GM19397 (cell line): ENCODE measurements around the gene NPEPL1.
A peak's percentile ranks its signal among the peaks of the same experiment; 100 is the strongest.

Source experiments
- ATAC-seq: cut with Tn5 transposase; IDR thresholded peaks from one replicate; pipeline ENCODE4 v1.9.1; 2021; ENCODE audit warnings: mild to moderate bottlenecking, moderate library complexity; ENCODE audit not compliant: unreplicated experiment

NPEPL1 gene

DNA sequence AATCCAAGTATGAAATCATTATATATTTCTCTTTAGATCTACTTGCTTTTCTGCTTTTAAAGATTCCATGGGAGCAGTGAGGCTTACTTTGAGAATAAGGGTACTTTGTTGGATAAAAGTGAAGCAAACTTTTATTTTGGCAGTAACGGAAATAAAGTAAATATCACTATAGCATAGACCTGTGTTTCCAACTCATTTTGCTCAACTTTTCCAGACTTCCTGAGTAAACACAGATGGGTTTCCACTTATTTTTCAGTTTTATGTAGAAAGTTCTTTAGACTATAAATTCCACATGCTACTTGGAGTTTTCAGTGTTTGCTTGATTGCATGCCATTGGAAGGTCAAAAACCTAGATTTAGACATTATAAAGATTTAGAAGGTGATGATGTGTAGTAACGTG is 35.3 kb upstream of the NPEPL1 start:
- no peak for ATAC-seq

DNA sequence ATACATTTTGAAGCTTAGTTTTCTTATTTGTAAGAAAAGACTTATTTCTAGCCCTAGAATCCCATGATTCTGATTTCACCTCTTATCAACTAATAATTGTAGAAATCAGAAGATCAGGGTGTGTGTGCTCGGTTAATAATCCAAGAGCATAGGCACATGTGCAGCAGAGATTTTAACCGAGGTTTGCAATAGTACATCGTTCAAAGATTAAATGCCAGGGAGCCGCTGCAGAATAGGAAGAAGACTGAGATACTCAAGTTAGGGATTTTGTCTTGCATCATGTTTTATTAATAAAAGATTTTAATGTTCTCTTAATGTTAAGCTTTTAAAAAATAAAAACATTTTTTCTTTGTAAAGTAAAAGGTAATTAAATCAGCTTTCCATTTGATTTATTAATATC is 34.6 kb upstream of the NPEPL1 start:
- ATAC-seq = no peak

DNA sequence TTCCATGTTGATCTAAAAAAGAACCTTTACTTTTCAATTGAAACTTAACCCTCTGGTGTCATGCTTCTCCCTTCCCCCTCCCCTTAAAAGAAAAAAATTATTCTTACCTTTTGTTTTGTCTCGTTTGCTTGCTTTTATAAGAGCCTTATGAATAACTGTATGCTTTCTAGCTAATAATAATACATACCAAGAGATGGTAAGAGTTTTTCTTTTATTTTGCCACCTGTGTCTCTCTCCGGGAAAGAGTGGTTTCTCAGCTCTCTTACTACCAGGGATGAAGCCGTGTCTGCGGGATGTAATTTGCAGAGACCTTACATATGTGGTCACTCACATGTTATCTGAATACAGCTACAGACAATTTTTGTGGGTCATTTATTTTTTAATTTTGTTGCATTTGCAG is 33.8 kb upstream of the NPEPL1 start:
- no peak for ATAC-seq

- ATAC-seq = no peak
Observed at GRCh38 chr20:58659841-58660240, 32.8 kb upstream of the NPEPL1 start.

- ATAC-seq = no peak
Observed at GRCh38 chr20:58660855-58661597, 31.6 kb upstream of the NPEPL1 start.

GRCh38 chr20:58661598-58662473 is 30.8 kb upstream of the NPEPL1 start:
- no peak for ATAC-seq

DNA sequence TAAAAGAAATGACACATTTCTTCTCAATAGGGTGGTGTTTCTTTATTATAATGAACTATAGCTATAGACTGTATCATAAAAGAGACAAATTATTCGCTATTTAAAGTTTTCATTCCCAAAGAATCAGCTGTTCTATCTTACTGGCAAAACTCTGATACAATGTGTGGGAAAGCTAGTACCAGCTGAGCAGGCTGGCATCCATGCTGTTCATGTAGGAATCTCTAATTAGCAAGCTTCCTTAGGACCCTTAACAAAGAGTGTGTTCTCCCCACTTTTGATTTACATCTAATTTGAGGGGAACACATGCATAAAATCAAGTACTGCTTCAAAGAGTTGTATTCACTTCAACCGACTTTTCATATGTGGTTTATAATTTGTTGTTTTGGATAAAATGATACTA is 28.3 kb upstream of the NPEPL1 start:
- ATAC-seq = no peak

- no peak for ATAC-seq
Observed at GRCh38 chr20:58664883-58665282, 27.7 kb upstream of the NPEPL1 start.

- no peak for ATAC-seq
Observed at GRCh38 chr20:58665606-58666005, 27.0 kb upstream of the NPEPL1 start.

GRCh38 chr20:58666702-58667101 is 25.9 kb upstream of the NPEPL1 start:
- no peak for ATAC-seq

DNA sequence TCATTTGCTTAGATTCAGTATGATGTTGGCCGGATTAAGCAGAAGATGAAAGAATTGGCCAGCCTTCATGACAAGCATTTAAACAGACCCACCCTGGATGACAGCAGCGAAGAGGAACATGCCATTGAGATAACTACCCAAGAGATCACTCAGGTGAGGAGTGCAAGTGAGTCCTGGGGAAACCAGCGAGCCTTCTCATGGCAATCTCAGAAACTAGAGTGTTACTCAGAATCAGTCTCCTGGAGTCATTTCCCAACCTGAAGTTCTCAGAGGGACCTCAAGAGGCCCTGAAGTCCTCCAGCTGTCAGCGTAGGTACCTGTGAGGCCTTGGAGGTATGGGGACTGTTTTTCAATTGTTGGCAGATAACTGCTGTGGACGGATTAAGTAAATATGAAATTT is 24.6 kb upstream of the NPEPL1 start:
- ATAC-seq = no peak

DNA sequence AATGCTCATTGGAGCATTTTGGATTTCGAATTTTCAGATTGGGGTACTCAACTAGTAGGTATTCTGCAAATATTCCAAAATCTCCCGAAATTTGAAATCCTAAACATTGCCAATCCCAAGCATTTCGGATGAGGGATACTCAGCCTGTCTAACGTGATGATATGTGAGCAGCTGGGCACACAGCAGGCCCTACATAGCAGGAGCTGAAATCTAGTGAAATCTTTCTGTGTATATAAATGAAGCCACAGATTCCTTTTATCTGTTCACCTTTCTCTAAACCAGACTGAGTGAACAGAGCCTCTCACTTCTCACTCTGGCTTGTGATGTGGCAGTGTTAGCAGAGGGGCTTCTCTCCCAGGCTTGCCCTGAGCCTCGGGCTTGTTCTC is 23.7 kb upstream of the NPEPL1 start:
- no peak for ATAC-seq

DNA sequence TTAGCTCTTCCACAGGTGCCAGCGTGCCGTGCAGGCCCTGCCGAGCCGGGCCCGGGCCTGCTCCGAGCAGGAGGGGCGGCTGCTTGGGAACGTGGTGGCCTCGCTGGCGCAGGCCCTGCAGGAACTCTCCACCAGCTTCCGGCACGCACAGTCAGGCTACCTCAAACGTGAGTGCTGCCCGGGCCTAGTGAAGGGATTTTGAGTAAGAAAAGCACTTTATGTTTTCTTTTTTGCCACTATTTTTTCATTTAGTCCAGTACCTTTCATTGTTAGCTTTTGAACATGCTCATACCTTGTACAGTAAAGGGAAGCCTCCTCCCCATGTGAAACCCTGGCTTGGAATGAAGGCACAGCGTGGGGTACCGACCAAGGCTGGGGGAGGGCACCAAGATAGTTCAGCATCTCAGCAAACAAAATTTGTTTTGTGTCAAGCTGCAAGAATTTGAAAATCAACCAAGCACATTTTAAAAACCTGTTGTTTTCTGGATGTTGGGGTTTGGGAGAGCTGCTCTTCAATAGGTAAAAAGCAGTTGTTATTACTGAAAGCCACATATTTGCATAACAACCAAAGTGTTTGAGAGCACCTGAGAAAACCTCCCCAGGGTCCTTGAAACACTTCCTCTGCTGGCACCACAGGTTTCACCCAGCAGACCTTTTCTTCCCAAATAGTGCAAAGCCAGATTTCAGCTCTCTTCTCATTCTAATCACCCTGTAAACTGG is 23.2 kb upstream of the NPEPL1 start:
- peak; percentile 80 for ATAC-seq

DNA sequence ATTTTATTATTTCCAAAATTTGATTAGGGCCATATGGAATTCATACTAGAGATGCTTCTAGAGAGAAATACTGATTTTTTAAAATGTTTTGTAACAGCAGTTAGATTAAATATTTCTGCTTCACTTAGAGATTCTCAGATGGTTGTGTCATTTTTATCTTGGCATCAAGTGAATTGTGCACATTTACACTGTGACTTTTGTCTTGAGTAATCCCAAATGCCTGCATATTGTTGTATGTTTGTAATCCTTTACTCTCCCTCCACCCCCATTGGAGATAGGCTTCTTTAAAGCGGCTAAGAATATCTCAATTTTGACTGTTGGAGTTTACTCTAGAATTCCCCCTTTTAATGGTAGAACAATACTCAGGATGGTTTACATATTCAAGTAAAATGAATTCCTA is 22.5 kb upstream of the NPEPL1 start:
- ATAC-seq = no peak

- no peak for ATAC-seq
Observed at GRCh38 chr20:58670659-58671058, 21.9 kb upstream of the NPEPL1 start.

DNA sequence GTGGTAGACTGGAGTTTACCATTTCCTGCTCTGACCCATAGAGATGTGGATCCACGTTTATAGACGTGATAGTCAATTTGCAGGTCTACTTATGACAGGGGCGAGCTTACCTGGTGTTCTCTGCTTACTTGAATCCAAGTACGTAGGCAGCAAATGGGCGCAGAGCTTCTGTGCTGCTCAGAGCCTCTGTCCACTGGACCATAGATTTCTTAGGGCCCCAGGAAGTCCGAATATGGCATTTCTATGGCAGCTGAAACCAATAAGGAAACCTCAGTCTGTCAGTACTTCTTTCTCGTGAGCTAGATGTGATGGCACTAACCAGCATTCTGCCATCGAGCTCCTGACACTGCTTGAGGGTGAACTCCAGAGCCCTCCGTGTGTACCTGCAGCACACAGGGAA is 19.5 kb upstream of the NPEPL1 start:
- ATAC-seq = no peak

GRCh38 chr20:58675146-58675584 is 17.4 kb upstream of the NPEPL1 start:
- ATAC-seq = no peak

DNA sequence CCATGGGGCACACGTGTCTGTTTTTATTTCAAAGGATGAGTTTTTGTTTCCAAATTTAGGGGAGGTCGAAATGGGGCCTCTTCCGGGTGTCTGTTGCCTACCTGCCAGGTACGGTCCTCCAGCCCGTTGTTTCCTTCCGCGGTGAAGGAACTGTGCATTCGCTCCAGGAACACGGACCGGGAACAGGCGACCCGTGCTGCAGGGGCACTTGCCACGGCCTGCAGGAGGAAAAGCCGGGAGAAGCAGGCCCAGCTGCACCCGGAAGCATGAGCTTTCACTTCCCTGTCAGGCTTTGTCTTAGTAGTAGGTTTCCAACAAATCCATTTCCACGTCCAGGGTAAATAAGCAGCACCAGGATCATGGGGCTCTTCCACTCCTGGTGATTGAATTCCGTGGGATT is 17.0 kb upstream of the NPEPL1 start:
- no peak for ATAC-seq

DNA sequence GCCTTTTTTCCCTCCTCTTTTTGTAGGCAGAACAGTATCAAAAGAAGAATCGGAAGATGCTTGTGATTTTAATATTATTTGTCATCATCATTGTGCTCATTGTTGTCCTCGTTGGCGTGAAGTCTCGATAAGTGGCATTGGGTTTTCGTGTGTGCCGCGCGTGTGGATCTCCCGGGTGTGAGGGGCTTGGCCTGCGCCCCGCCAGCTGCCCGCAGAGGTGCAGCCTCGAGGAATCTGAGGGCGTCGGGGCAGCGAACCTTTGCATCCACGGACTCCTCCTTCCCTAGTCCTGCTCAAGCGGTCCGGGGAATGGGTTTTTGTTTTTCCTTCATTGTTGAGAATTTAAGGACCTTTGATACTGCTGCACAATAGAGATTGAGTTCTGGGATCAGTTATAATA is 16.4 kb upstream of the NPEPL1 start:
- no peak for ATAC-seq

- ATAC-seq = no peak
Observed at GRCh38 chr20:58677079-58677604, 15.5 kb upstream of the NPEPL1 start.

- ATAC-seq = no peak
Observed at GRCh38 chr20:58677808-58678207, 14.8 kb upstream of the NPEPL1 start.
